WTC11 (cell line): Measurements from ENCODE around the gene PCED1A.

Experiments
- GABPB1 ChIP-seq: sonication (generic); formaldehyde crosslinking; IDR thresholded peaks from 2 replicates; pipeline ENCODE4 v1.8.1; 2023; ENCODE audit warnings: mild to moderate bottlenecking, missing genetic modification reagents
- NFE2L1 ChIP-seq: sonication (generic); formaldehyde crosslinking; IDR thresholded peaks from 2 replicates; pipeline ENCODE4 v1.8.1; 2023; ENCODE audit warnings: missing genetic modification reagents
- OVOL2 ChIP-seq: fragments of 250-450 bp; sonication (Bioruptor Pico); IDR thresholded peaks from 2 replicates; pipeline ENCODE4 v1.9.0; 2021; ENCODE audit warnings: mild to moderate bottlenecking, borderline replicate concordance
- SMAD3 ChIP-seq: sonication (generic); formaldehyde crosslinking; IDR thresholded peaks from 2 replicates; pipeline ENCODE4 v1.8.0; 2022; ENCODE audit warnings: missing genetic modification reagents, mild to moderate bottlenecking, borderline replicate concordance
- TF ChIP-seq, protein P1 (sequence below): fragments of 200-600 bp; IDR thresholded peaks from 2 replicates; pipeline ENCODE4 v1.8.0; 2022; ENCODE audit warnings: antibody characterized with exemption
- TF ChIP-seq, protein P2 (sequence below): fragments of 250-450 bp; sonication (Bioruptor Pico); IDR thresholded peaks from 2 replicates; pipeline ENCODE4 v1.9.0; 2021; ENCODE audit warnings: mild to moderate bottlenecking
- TF ChIP-seq, protein P3 (sequence below): sonication (generic); formaldehyde crosslinking; IDR thresholded peaks from 2 replicates; pipeline ENCODE4 v1.8.1; 2023; ENCODE audit warnings: mild to moderate bottlenecking, moderate library complexity, missing genetic modification reagents
- TF ChIP-seq, protein P4 (sequence below): sonication (generic); formaldehyde crosslinking; IDR thresholded peaks from 2 replicates; pipeline ENCODE4 v1.8.1; 2023; ENCODE audit warnings: mild to moderate bottlenecking, missing genetic modification reagents, moderate library complexity
- TF ChIP-seq, protein P5 (sequence below): sonication (generic); formaldehyde crosslinking; IDR thresholded peaks from 2 replicates; pipeline ENCODE4 v1.8.1; 2023; ENCODE audit warnings: mild to moderate bottlenecking, missing genetic modification reagents, moderate library complexity

DNA sequence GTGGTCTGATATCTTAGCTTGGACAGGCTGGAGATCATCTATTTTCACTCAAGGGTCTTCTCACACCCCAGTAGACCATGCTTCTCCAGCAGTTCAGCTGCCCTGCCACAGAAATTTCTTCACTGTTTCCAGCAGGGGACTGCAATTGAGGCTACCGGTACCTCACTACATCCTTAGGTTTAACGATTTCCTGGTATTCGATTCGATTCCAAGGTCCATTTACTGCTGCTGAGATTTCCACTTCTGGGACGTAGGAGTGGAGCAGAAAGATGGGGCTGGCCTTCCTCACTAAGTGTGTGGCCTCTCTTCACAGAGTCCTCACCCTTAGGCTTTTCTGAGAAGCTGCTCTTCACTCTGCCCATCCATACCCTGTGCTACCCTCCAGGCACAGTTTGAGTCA lies 6.2 kb upstream of the PCED1A start:
- TF ChIP-seq, protein P1, sequence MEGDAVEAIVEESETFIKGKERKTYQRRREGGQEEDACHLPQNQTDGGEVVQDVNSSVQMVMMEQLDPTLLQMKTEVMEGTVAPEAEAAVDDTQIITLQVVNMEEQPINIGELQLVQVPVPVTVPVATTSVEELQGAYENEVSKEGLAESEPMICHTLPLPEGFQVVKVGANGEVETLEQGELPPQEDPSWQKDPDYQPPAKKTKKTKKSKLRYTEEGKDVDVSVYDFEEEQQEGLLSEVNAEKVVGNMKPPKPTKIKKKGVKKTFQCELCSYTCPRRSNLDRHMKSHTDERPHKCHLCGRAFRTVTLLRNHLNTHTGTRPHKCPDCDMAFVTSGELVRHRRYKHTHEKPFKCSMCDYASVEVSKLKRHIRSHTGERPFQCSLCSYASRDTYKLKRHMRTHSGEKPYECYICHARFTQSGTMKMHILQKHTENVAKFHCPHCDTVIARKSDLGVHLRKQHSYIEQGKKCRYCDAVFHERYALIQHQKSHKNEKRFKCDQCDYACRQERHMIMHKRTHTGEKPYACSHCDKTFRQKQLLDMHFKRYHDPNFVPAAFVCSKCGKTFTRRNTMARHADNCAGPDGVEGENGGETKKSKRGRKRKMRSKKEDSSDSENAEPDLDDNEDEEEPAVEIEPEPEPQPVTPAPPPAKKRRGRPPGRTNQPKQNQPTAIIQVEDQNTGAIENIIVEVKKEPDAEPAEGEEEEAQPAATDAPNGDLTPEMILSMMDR, result no peak
- no peak for TF ChIP-seq GABPB1 (CRISPR knock-in tag)
- TF ChIP-seq, protein P2, sequence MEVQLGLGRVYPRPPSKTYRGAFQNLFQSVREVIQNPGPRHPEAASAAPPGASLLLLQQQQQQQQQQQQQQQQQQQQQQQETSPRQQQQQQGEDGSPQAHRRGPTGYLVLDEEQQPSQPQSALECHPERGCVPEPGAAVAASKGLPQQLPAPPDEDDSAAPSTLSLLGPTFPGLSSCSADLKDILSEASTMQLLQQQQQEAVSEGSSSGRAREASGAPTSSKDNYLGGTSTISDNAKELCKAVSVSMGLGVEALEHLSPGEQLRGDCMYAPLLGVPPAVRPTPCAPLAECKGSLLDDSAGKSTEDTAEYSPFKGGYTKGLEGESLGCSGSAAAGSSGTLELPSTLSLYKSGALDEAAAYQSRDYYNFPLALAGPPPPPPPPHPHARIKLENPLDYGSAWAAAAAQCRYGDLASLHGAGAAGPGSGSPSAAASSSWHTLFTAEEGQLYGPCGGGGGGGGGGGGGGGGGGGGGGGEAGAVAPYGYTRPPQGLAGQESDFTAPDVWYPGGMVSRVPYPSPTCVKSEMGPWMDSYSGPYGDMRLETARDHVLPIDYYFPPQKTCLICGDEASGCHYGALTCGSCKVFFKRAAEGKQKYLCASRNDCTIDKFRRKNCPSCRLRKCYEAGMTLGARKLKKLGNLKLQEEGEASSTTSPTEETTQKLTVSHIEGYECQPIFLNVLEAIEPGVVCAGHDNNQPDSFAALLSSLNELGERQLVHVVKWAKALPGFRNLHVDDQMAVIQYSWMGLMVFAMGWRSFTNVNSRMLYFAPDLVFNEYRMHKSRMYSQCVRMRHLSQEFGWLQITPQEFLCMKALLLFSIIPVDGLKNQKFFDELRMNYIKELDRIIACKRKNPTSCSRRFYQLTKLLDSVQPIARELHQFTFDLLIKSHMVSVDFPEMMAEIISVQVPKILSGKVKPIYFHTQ (CRISPR knock-in tag), result no peak
- TF ChIP-seq, protein P3, sequence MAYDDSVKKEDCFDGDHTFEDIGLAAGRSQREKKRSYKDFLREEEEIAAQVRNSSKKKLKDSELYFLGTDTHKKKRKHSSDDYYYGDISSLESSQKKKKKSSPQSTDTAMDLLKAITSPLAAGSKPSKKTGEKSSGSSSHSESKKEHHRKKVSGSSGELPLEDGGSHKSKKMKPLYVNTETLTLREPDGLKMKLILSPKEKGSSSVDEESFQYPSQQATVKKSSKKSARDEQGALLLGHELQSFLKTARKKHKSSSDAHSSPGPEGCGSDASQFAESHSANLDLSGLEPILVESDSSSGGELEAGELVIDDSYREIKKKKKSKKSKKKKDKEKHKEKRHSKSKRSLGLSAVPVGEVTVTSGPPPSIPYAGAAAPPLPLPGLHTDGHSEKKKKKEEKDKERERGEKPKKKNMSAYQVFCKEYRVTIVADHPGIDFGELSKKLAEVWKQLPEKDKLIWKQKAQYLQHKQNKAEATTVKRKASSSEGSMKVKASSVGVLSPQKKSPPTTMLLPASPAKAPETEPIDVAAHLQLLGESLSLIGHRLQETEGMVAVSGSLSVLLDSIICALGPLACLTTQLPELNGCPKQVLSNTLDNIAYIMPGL (CRISPR knock-in tag), result no peak
- no peak for TF ChIP-seq NFE2L1 (CRISPR knock-in tag)
- no peak for TF ChIP-seq SMAD3
- TF ChIP-seq, protein P4, sequence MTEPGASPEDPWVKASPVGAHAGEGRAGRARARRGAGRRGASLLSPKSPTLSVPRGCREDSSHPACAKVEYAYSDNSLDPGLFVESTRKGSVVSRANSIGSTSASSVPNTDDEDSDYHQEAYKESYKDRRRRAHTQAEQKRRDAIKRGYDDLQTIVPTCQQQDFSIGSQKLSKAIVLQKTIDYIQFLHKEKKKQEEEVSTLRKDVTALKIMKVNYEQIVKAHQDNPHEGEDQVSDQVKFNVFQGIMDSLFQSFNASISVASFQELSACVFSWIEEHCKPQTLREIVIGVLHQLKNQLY (CRISPR knock-in tag), result no peak
- TF ChIP-seq, protein P5, sequence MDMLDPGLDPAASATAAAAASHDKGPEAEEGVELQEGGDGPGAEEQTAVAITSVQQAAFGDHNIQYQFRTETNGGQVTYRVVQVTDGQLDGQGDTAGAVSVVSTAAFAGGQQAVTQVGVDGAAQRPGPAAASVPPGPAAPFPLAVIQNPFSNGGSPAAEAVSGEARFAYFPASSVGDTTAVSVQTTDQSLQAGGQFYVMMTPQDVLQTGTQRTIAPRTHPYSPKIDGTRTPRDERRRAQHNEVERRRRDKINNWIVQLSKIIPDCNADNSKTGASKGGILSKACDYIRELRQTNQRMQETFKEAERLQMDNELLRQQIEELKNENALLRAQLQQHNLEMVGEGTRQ (CRISPR knock-in tag), result no peak
- no peak for TF ChIP-seq OVOL2
